ENCODE results near the gene RNU7-1. TPM values are rescaled to one million over a fixed set of nuclear protein-coding genes. Genes with fewer than 3 reads are reported as not detected.
A peak's percentile ranks its signal among the peaks of the same experiment; 100 is the strongest.

Gene RNU7-1
- total RNA-seq, 6 donors from 2014 or later, result not detected

DNA sequence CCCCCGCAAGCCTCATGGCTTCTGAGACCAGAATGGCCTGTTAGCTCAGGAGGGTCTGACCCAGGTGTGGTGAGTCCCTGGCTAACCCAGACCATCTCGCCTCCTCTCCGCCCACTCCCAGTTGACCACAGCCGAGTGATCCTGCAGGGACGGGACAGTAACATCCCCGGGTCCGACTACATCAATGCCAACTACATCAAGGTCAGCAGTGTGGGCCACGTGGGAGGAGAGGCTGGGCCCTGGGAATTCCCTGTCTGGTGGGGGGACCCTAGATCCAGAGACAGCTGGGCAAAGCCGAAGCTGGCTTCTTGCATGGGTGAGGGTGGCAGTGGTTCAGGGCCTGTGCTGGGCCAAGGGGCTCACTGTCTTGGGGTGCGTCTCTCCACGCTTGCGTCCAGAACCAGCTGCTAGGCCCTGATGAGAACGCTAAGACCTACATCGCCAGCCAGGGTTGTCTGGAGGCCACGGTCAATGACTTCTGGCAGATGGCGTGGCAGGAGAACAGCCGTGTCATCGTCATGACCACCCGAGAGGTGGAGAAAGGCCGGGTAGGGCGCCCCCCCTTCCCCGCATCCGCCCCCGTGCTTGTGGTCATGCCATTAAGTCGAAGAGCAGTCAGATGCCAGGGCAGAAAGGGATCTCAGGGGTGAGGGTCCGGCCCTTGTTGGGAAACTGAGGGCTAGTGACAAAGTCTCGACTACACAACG, 12.6 kb downstream of the RNU7-1 start:
- Histone ChIP-seq H3K27ac (peak overlapping the region in 2 of 4 donors; percentile 91 to 97), H3K27me3 (no peaks in the 10 kb centered on the region), H3K36me3 (peaks cover 0 to 24% (median 16%) of the 10 kb centered on the region in 4 donors), H3K4me3 (no peak overlapping the region), H3K4me1 (peaks cover 54 to 79% (median 69%) of the 10 kb centered on the region in 4 donors), H3K9me3 (no peaks in the 10 kb centered on the region)
- TF ChIP-seq, protein P1, sequence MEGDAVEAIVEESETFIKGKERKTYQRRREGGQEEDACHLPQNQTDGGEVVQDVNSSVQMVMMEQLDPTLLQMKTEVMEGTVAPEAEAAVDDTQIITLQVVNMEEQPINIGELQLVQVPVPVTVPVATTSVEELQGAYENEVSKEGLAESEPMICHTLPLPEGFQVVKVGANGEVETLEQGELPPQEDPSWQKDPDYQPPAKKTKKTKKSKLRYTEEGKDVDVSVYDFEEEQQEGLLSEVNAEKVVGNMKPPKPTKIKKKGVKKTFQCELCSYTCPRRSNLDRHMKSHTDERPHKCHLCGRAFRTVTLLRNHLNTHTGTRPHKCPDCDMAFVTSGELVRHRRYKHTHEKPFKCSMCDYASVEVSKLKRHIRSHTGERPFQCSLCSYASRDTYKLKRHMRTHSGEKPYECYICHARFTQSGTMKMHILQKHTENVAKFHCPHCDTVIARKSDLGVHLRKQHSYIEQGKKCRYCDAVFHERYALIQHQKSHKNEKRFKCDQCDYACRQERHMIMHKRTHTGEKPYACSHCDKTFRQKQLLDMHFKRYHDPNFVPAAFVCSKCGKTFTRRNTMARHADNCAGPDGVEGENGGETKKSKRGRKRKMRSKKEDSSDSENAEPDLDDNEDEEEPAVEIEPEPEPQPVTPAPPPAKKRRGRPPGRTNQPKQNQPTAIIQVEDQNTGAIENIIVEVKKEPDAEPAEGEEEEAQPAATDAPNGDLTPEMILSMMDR (IDR thresholded peaks at IDR 0.05), result no peak
- no peak for TF ChIP-seq EP300 (IDR thresholded peaks at IDR 0.05)
- TF ChIP-seq POLR2AphosphoS5 (IDR thresholded peaks at IDR 0.05), result no peak
- no peak for TF ChIP-seq POLR2A (IDR thresholded peaks at IDR 0.05)
- 79 to 83% methylated on average over 18 to 25 of the region's 28 CpGs for WGBS, 2 donors
- DNase-seq, result no peak
- ATAC-seq (ENCODE audit: low FRiP score in 2 of 2), result no peak

DNA sequence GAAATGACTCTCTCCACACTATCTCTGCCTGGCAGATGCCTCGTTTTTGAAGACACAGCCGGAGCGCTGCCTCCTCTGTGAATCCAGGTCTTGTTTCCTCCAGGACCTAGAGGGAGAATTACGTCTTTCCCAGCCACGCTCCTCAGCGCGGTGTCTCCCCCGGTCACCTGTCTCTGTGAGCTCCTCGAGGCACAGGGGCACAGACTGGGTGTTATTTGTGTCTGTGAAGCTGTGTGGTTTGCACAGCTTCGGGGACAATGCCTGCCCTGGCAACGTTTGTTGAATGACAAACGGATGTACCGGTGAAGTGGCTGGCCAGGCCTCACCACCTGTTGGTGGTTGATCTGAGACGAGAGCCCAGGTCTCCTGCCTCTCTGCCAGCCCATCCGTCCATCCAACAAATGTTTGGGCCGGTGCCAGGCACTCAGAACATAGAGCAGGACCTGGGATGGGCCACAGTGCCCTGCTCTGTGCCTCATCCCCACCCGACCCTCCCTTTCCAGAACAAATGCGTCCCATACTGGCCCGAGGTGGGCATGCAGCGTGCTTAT, 13.6 kb downstream of the RNU7-1 start:
- no peak overlapping the region for H3K4me3 ChIP-seq
- TF ChIP-seq EP300 (IDR thresholded peaks at IDR 0.05) (no peak), POLR2AphosphoS5 (IDR thresholded peaks at IDR 0.05) (no peak), POLR2A (IDR thresholded peaks at IDR 0.05) (no peak)
- TF ChIP-seq, protein P1 (IDR thresholded peaks at IDR 0.05), result no peak
- no peaks in the 10 kb centered on the region for H3K27me3 ChIP-seq
- peak overlapping the region in 3 of 4 donors; percentile 88 to 91 (median 89) for H3K27ac ChIP-seq
- H3K36me3 ChIP-seq, result peaks cover 0 to 24% (median 16%) of the 10 kb centered on the region in 4 donors
- H3K9me3 ChIP-seq, result no peaks in the 10 kb centered on the region
- H3K4me1 ChIP-seq, result peaks cover 65 to 89% (median 79%) of the 10 kb centered on the region in 4 donors
- WGBS, 2 donors, result 81 to 94% methylated on average over 9 to 20 of the region's 20 CpGs
- no peak for DNase-seq
- no peak for ATAC-seq (ENCODE audit: low FRiP score in 2 of 2)

DNA sequence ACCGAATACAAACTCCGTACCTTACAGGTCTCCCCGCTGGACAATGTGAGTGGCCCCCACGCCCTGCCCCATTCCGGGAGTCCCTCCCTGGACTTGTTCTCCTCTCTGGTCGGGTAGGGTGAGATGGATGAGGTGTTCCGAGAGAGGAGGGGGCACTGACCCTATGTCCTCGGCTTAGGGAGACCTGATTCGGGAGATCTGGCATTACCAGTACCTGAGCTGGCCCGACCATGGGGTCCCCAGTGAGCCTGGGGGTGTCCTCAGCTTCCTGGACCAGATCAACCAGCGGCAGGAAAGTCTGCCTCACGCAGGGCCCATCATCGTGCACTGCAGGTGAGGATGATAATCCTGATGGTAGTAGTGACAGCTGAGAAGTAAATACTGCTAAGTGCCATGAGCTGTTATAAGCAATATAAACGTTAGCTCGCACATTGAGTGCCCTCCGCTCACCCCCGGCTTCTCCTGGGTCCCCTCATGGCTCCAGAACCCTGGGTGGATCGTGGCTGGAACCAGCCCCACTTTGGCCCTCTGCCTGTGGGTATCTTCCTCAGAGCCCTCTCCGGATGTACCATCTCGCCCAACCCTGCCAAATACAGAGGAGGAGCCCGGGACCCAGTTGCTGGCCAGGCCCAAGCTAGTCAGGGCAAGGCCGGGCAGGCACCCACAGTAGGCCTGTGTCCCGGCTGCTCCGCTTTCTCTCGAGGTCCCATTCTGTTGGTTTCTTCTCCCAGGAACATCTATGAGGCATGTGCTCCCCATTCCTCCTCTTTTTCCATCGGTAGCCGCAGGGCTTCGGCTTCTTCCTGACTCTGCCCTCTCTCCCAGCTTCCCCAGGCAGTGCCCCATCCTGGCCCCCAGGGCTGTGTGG, 14.4 kb downstream of the RNU7-1 start:
- Histone ChIP-seq H3K4me3 (peak overlapping the region in 1 of 4 donors; percentile 29), H3K27me3 (no peaks in the 10 kb centered on the region), H3K36me3 (peaks cover 0 to 24% (median 16%) of the 10 kb centered on the region in 4 donors), H3K4me1 (peaks cover 67 to 96% (median 85%) of the 10 kb centered on the region in 4 donors), H3K27ac (peak overlapping the region; percentile 71 to 91 (median 88)), H3K9me3 (no peaks in the 10 kb centered on the region)
- 75 to 83% methylated on average over 25 to 28 of the region's 28 CpGs for WGBS, 2 donors
- ATAC-seq (ENCODE audit: low FRiP score in 2 of 2) (no peak), DNase-seq (no peak)
- TF ChIP-seq EP300 (IDR thresholded peaks at IDR 0.05) (no peak), POLR2AphosphoS5 (IDR thresholded peaks at IDR 0.05) (no peak), POLR2A (IDR thresholded peaks at IDR 0.05) (no peak)
- TF ChIP-seq, protein P1 (IDR thresholded peaks at IDR 0.05), result no peak

DNA sequence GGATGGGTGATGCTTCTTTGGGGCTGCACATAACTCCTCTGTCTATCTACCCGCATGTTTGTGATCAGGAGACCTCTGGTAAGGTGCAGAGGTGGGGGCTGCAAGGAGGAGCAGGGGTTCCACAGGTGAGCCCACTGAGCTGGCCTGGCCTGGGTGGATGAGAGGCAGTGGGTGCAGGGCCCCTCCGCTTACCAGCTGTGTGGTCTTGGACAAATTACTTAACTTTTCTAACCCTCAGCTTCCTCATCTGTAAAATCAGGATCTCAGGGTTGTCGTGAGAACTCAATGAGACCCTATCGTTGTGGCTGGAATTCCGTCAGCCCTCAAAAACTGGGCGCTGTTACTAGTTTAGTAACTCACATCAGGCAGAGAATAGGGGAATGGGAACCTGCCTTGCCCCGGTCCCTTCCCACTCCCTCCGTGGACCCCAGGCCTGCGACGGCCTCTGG, 15.0 kb downstream of the RNU7-1 start:
- Histone ChIP-seq H3K27me3 (no peaks in the 10 kb centered on the region), H3K36me3 (peaks cover 0 to 24% (median 16%) of the 10 kb centered on the region in 4 donors), H3K4me1 (peaks cover 67 to 92% (median 85%) of the 10 kb centered on the region in 4 donors), H3K4me3 (peak overlapping the region in 2 of 4 donors; percentile 13 to 29), H3K27ac (peak overlapping the region; percentile 71 to 91 (median 88)), H3K9me3 (no peaks in the 10 kb centered on the region)
- ATAC-seq (ENCODE audit: low FRiP score in 2 of 2) (no peak), DNase-seq (no peak)
- no peak for TF ChIP-seq POLR2A (IDR thresholded peaks at IDR 0.05)
- no peak for TF ChIP-seq EP300 (IDR thresholded peaks at IDR 0.05)
- no peak for TF ChIP-seq POLR2AphosphoS5 (IDR thresholded peaks at IDR 0.05)
- 64 to 66% methylated on average over 7 to 10 of the region's 10 CpGs for WGBS, 2 donors

All from upper lobe of left lung (tissue), 6 donors.